HCT116 (cell line): Measurements from ENCODE around the gene AP2A1. TPM values are rescaled to one million over a fixed set of nuclear protein-coding genes. Genes with fewer than 3 reads are reported as not detected.

Experiments used
- ATAC-seq: fragments of 200-7000 bp; cut with Tn5 transposase; 2 replicates; pipeline ENCODE4 v1.9.1; 2020; ENCODE audit warnings: mild to moderate bottlenecking, moderate library complexity
- BruUV-seq: library from RNA; stranded (reverse); fragments of 400-500 nt; replicated peaks from 2 replicates; lab custom pipeline; 2021; lab: Mats Ljungman, UMichigan
- CTCF ChIA-PET: fragments of 300-600 bp; sonication (Branson Sonifier 250); formaldehyde crosslinking; loops from one replicate; lab custom pipeline; 2021; ENCODE audit warnings: antibody characterized with exemption; lab: Charles Lee
- POLR2A ChIA-PET: fragments of 300-600, 350-600 bp; sonication (Branson Sonifier 250); formaldehyde crosslinking; loops from one replicate; lab custom pipeline; 2021; ENCODE audit warnings: antibody characterized with exemption; lab: Charles Lee
- RAD21 ChIA-PET, 2 experiments: fragments of 300-600 bp; sonication (Branson Sonifier 250); formaldehyde crosslinking; loops; one replicate each; lab custom pipeline; 2023; ENCODE audit warnings: low total read pairs in 2 of 2; ENCODE audit not compliant: uncharacterized antibody in 2 of 2, unreplicated experiment in 2 of 2, low non-redundant PET in 1 of 2; lab: Charles Lee
- DNase-seq: peaks from one replicate; pipeline ENCODE4 v3.0.0-alpha.2; 2010; ENCODE audit warnings: low read depth, low spot score
- H2AFZ ChIP-seq: fragments of 200-600 bp; shearing (Covaris generic), sonication (generic); 2 replicates; pipeline ENCODE4 v1.6.1; 2017; ENCODE audit warnings: low read depth, mixed run types, mixed read lengths, antibody characterized with exemption, low read length; ENCODE audit not compliant: poor library complexity, severe bottlenecking
- H3K27ac ChIP-seq: 2 replicates; pipeline ENCODE4 v1.5.1; 2012; ENCODE audit warnings: low read depth, low read length
- H3K27me3 ChIP-seq: fragments of 200-600 bp; sonication (generic); 2 replicates; pipeline ENCODE4 v1.6.1; 2016; ENCODE audit warnings: mixed run types, low read length, mixed read lengths; ENCODE audit not compliant: insufficient read depth
- H3K36me3 ChIP-seq, 2 experiments: fragments of 200-500 bp in 1 of 2; fragments of 200-600 bp in 1 of 2; sonication (Bioruptor generic) in 1 of 2; sonication (generic) in 1 of 2; 2 replicates each; pipeline versions ENCODE4 v1.5.1 to v1.6.1; 2014 to 2016; ENCODE audit warnings: low read length in 2 of 2, inconsistent platforms in 1 of 2, mixed read lengths in 1 of 2, mixed run types in 1 of 2; ENCODE audit not compliant: insufficient read depth in 2 of 2, control insufficient read depth in 1 of 2
- H3K4me1 ChIP-seq, 2 experiments: fragments of 200-600 bp in 1 of 2; sonication (generic) in 1 of 2; 2 replicates each; pipeline versions ENCODE4 v1.5.1 to v1.6.1; 2012 to 2017; ENCODE audit warnings: low read length in 2 of 2, inconsistent platforms in 1 of 2, mild to moderate bottlenecking in 1 of 2, mixed read lengths in 1 of 2, mixed run types in 1 of 2, moderate library complexity in 1 of 2; ENCODE audit not compliant: insufficient read depth in 2 of 2, control insufficient read depth in 1 of 2
- H3K4me2 ChIP-seq: fragments of 200-600 bp; sonication (generic); 2 replicates; pipeline ENCODE4 v1.6.1; 2017; ENCODE audit warnings: mixed run types, low read length, mixed read lengths
- H3K4me3 ChIP-seq, 2 experiments: fragments of 200-600 bp in 1 of 2; sonication (generic) in 1 of 2; replicated peaks in 1 of 2; 2 replicates each; pipeline ENCODE4 v1.5.1; 2011 to 2016; ENCODE audit warnings: low read length in 2 of 2, control low read depth in 1 of 2, low read depth in 1 of 2, mild to moderate bottlenecking in 1 of 2, mixed read lengths in 1 of 2, mixed run types in 1 of 2
- H3K79me2 ChIP-seq: fragments of 200-600 bp; sonication (generic); 2 replicates; pipeline ENCODE4 v1.6.1; 2017; ENCODE audit warnings: mild to moderate bottlenecking, mixed run types, low read length, moderate library complexity, mixed read lengths; ENCODE audit not compliant: insufficient read depth
- H3K9ac ChIP-seq: fragments of 200-600 bp; sonication (generic); 2 replicates; pipeline ENCODE4 v1.6.1; 2016; ENCODE audit warnings: low read length, mixed read lengths
- H3K9me2 ChIP-seq: fragments of 200-600 bp; sonication (generic), shearing (Covaris generic); 2 replicates; pipeline ENCODE4 v1.6.1; 2017; ENCODE audit warnings: mixed run types, mild to moderate bottlenecking, moderate library complexity; ENCODE audit not compliant: insufficient read depth
- H3K9me3 ChIP-seq, 2 experiments: fragments of 200-500 bp in 1 of 2; fragments of 200-600 bp in 1 of 2; sonication (Bioruptor generic) in 1 of 2; sonication (generic) in 1 of 2; 2 replicates each; pipeline ENCODE4 v1.6.1; 2014 to 2017; ENCODE audit warnings: low read length in 2 of 2, mixed read lengths in 2 of 2, inconsistent platforms in 1 of 2, low read depth in 1 of 2, mild to moderate bottlenecking in 1 of 2, mixed run types in 1 of 2, moderate library complexity in 1 of 2; ENCODE audit not compliant: control insufficient read depth in 1 of 2, insufficient read depth in 1 of 2
- H4K20me1 ChIP-seq: fragments of 200-600 bp; sonication (generic), shearing (Covaris generic); 2 replicates; pipeline ENCODE4 v1.6.1; 2017; ENCODE audit warnings: mixed run types, mild to moderate bottlenecking, moderate library complexity; ENCODE audit not compliant: insufficient read depth
- CBX3 ChIP-seq: IDR thresholded peaks from 2 replicates; pipeline ENCODE4 v1.6.1; 2012; ENCODE audit warnings: low read depth
- EGR1 ChIP-seq: IDR thresholded peaks from 2 replicates; pipeline ENCODE4 v1.6.1; 2012; ENCODE audit warnings: low read depth
- EZH2 ChIP-seq: fragments of 200-600 bp; sonication (generic); IDR thresholded peaks from 2 replicates; pipeline ENCODE4 v1.6.1; 2017; ENCODE audit warnings: antibody characterized with exemption, mixed run types
- JUND ChIP-seq: IDR thresholded peaks from 2 replicates; pipeline ENCODE4 v1.6.1; 2012
- POLR2AphosphoS5 ChIP-seq: IDR thresholded peaks from 2 replicates; pipeline ENCODE4 v1.6.1; 2011; ENCODE audit warnings: mild to moderate bottlenecking, low read depth, low read length, moderate library complexity
- SRF ChIP-seq: IDR thresholded peaks from 2 replicates; pipeline ENCODE4 v1.6.1; 2012; ENCODE audit warnings: low read depth
- ZNF274 ChIP-seq: fragments of 200-500 bp; sonication (Bioruptor generic); IDR thresholded peaks from 2 replicates; pipeline ENCODE4 v1.6.1; 2014; ENCODE audit warnings: mild to moderate bottlenecking, low read depth, low read length, inconsistent platforms
- intact Hi-C: fragments of 100-400 bp; cut with micrococcal nuclease; formaldehyde crosslinking; loops from 2 replicates; pipeline ENCODE4 v1.10.0; 2022
- total RNA-seq: library from RNA; stranded (reverse); gene quantifications from one replicate; pipeline ENCODE4 v1.2.1, GENCODE V29; 2021; ENCODE audit not compliant: unreplicated experiment
- TF ChIP-seq, protein P1 (sequence below): IDR thresholded peaks from 2 replicates; pipeline ENCODE4 v1.6.1; 2011; ENCODE audit warnings: mild to moderate bottlenecking, low read length, moderate library complexity; ENCODE audit not compliant: insufficient replicate concordance; ENCODE audit errors: extremely low read depth
- TF ChIP-seq, protein P2 (sequence below), 3 experiments: fragments of 200-600 bp in 1 of 3; sonication (generic) in 1 of 3; IDR thresholded peaks in 2 of 3; conservative IDR thresholded peaks in 1 of 3; 2 replicates each; pipeline ENCODE4 v1.5.1; 2012 to 2017; ENCODE audit warnings: low read depth in 2 of 3, low read length in 2 of 3, antibody characterized with exemption in 1 of 3, borderline replicate concordance in 1 of 3, control low read depth in 1 of 3, mild to moderate bottlenecking in 1 of 3, mixed read lengths in 1 of 3, mixed run types in 1 of 3, moderate library complexity in 1 of 3; ENCODE audit not compliant: insufficient read depth in 1 of 3
- TF ChIP-seq, protein P3 (sequence below): IDR thresholded peaks from 2 replicates; pipeline ENCODE4 v1.6.1; 2012

The AP2A1 gene
- total RNA-seq, 1 experiment from 2014 or later: 102 TPM

DNA sequence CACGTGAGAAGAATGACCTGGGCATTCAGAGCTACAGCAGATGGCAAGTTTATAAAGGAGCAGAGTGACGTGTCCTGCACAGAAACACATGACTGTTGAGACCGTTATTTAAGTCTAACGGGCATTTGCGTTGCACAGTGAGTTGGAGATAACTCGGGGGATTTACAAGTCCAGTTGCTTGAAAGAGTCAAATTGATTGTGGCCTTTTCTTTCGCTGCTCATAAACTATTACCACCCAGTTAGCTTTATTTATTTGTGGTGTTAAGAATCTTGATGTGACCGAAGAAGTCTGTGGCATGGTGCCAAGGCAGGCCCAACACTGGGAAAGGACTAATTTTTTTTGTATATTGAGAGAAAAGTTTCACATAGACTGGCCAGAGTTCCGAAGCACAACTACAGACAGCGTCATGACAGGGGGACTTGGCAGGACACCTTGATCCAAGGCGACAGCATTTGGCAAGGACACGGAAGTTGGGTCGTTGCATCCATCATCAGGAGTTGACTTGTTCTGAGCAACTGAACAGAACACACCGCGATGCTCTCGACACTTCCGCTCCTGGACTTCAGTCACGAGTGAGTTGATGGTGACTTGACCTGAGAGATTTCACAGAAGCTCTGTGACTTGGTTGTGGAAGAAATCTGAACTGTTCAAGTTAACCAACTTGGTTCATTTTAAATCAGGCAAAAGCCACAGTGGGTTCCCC, 72.2 kb downstream of the AP2A1 start:
- Histone ChIP-seq H3K27ac (no peak overlapping the region), H3K27me3 (no peaks in the 10 kb centered on the region), H3K9ac (no peak overlapping the region), H3K4me1 (no peaks in the 10 kb centered on the region), H3K4me2 (no peak overlapping the region), H3K9me2 (no peaks in the 10 kb centered on the region), H4K20me1 (no peaks in the 10 kb centered on the region), H3K36me3 (peaks cover 26 to 35% of the 10 kb centered on the region in 2 experiments), H3K79me2 (no peaks in the 10 kb centered on the region), H3K9me3 (no peaks in the 10 kb centered on the region), H3K4me3 (no peak overlapping the region), H2AFZ (no peak overlapping the region)
- CTCF ChIA-PET: no interaction called here
- RAD21 ChIA-PET: no interaction called here
- intact Hi-C loops: no loop called here
- TSS peak; percentile 39 for BruUV-seq
- POLR2A ChIA-PET: no interaction called here
- DNase-seq (no peak), ATAC-seq (no peak)
- TF ChIP-seq EZH2 (no peak), POLR2AphosphoS5 (no peak), ZNF274 (no peak), SRF (no peak), JUND (no peak), CBX3 (no peak), EGR1 (no peak)
- TF ChIP-seq, protein P1, sequence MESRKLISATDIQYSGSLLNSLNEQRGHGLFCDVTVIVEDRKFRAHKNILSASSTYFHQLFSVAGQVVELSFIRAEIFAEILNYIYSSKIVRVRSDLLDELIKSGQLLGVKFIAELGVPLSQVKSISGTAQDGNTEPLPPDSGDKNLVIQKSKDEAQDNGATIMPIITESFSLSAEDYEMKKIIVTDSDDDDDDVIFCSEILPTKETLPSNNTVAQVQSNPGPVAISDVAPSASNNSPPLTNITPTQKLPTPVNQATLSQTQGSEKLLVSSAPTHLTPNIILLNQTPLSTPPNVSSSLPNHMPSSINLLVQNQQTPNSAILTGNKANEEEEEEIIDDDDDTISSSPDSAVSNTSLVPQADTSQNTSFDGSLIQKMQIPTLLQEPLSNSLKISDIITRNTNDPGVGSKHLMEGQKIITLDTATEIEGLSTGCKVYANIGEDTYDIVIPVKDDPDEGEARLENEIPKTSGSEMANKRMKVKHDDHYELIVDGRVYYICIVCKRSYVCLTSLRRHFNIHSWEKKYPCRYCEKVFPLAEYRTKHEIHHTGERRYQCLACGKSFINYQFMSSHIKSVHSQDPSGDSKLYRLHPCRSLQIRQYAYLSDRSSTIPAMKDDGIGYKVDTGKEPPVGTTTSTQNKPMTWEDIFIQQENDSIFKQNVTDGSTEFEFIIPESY: no peak
- TF ChIP-seq, protein P2, sequence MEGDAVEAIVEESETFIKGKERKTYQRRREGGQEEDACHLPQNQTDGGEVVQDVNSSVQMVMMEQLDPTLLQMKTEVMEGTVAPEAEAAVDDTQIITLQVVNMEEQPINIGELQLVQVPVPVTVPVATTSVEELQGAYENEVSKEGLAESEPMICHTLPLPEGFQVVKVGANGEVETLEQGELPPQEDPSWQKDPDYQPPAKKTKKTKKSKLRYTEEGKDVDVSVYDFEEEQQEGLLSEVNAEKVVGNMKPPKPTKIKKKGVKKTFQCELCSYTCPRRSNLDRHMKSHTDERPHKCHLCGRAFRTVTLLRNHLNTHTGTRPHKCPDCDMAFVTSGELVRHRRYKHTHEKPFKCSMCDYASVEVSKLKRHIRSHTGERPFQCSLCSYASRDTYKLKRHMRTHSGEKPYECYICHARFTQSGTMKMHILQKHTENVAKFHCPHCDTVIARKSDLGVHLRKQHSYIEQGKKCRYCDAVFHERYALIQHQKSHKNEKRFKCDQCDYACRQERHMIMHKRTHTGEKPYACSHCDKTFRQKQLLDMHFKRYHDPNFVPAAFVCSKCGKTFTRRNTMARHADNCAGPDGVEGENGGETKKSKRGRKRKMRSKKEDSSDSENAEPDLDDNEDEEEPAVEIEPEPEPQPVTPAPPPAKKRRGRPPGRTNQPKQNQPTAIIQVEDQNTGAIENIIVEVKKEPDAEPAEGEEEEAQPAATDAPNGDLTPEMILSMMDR (IDR thresholded peaks at IDR 0.05 in 2 of 3, conservative IDR thresholded peaks at IDR 0.05 in 1 of 3; ENCODE audit: borderline replicate concordance in 1 of 3, insufficient read depth in 1 of 3, low read depth in 2 of 3, low read length in 2 of 3): no peak
- TF ChIP-seq, protein P3, sequence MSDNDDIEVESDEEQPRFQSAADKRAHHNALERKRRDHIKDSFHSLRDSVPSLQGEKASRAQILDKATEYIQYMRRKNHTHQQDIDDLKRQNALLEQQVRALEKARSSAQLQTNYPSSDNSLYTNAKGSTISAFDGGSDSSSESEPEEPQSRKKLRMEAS: no peak
- TF ChIP-seq, all 23 proteins: peak for 0
